Kidney (tissue), 14 donors: ENCODE results near the gene BCL2A1. TPM values are rescaled to one million over a fixed set of nuclear protein-coding genes. Genes with fewer than 3 reads are reported as not detected.
A peak's percentile ranks its signal among the peaks of the same experiment; 100 is the strongest.

ENCODE experiments used
- DNase-seq, 5 donors: peaks; one replicate each; pipeline ENCODE4 v3.0.0-alpha.2; 2013 to 2020
- FAIRE-seq: peaks from 2 replicates; lab custom pipeline; 2012; peaks lifted over from hg19 to GRCh38; lab: Jason Lieb, UNC
- H3K27ac ChIP-seq, 2 donors: one replicate each; pipeline ENCODE4 v1.7.0; 2013; ENCODE audit warnings: low read depth in 2 of 2, low read length in 2 of 2, inconsistent platforms in 1 of 2
- H3K27me3 ChIP-seq: one replicate; pipeline ENCODE4 v1.7.1; 2013; ENCODE audit warnings: low read length, inconsistent platforms; ENCODE audit not compliant: control insufficient read depth, insufficient read depth
- H3K36me3 ChIP-seq, 3 donors: one replicate each; pipeline versions ENCODE4 v1.7.0 to v1.7.1; 2013; ENCODE audit warnings: low read length in 3 of 3, control low read depth in 1 of 3, inconsistent platforms in 1 of 3; ENCODE audit not compliant: insufficient read depth in 3 of 3, control insufficient read depth in 2 of 3
- H3K4me1 ChIP-seq, 3 donors: one replicate each; pipeline versions ENCODE4 v1.7.0 to v1.7.1; 2013; ENCODE audit warnings: low read length in 3 of 3, inconsistent platforms in 1 of 3, low read depth in 1 of 3; ENCODE audit not compliant: control insufficient read depth in 2 of 3, insufficient read depth in 2 of 3
- H3K4me3 ChIP-seq, 3 donors: one replicate each; pipeline versions ENCODE4 v1.7.0 to v1.8.1; 2013; ENCODE audit warnings: low read length in 3 of 3, control low read depth in 1 of 3, inconsistent platforms in 1 of 3
- H3K9ac ChIP-seq, 3 donors: one replicate each; pipeline versions ENCODE4 v1.7.0 to v1.7.1; 2013; ENCODE audit warnings: low read length in 3 of 3, control low read depth in 1 of 3, inconsistent platforms in 1 of 3
- H3K9me3 ChIP-seq, 3 donors: one replicate each; pipeline versions ENCODE4 v1.7.0 to v1.7.1; 2013; ENCODE audit warnings: low read length in 3 of 3, control low read depth in 1 of 3, inconsistent platforms in 1 of 3; ENCODE audit not compliant: control insufficient read depth in 2 of 3, insufficient read depth in 1 of 3
- CTCF ChIP-seq: IDR thresholded peaks from 3 replicates; pipeline ENCODE4 v1.5.1; 2012; ENCODE audit warnings: mild to moderate bottlenecking, moderate library complexity, borderline replicate concordance; ENCODE audit not compliant: insufficient read depth; ENCODE audit errors: extremely low read depth
- intact Hi-C: fragments of 100-400 bp; cut with DNase I; formaldehyde crosslinking; loops from one replicate; pipeline ENCODE4 v1.11.1; 2022
- polyA plus RNA-seq: library from polyadenylated mRNA; stranded (reverse); fragments of 350-450 nt; fragmentation: Illumina TruSeq; extraction: RNeasy Lipid Tissue Mini Kit (QIAGEN cat#74804); gene quantifications from one replicate; pipeline ENCODE4 v1.2.3, GENCODE V29; 2014; ENCODE audit warnings: low read depth, low replicate concordance; ENCODE audit not compliant: insufficient read depth
- total RNA-seq: library from RNA; stranded (reverse); fragmentation: NEBNext Ultra II Directional; extraction: Animal tissue kit (Norgen Biotek cat#: 25700); gene quantifications from one replicate; pipeline ENCODE4 v1.2.1, GENCODE V29; 2021
- donor health status: control.
- donor health status: control.
- donor health status: control.
- donor health status: control.
- donor health status: control.
- donor health status: DM: yes; HTN: yes; CAD: no.
- donor health status: Normal renal cell carcinoma (clear cell type).

BCL2A1 gene
- total and polyA plus RNA-seq, 2 donors from 2014 or later = 0.67 to 2.4 TPM

GRCh38 chr15:79924379-79924778 is 46.6 kb downstream of the BCL2A1 start:
- peak in 2 of 5 donors; percentile 4 to 58 for DNase-seq
- Histone ChIP-seq H3K36me3 (no peaks in the 10 kb centered on the region), H3K9me3 (peaks cover 0 to 12% (median 3%) of the 10 kb centered on the region in 3 donors), H3K4me1 (peaks cover 0 to 2% (median 0%) of the 10 kb centered on the region in 3 donors), H3K27ac (no peak overlapping the region), H3K4me3 (peak overlapping the region in 2 of 3 donors; percentile 62 to 82), H3K27me3 (no peaks in the 10 kb centered on the region), H3K9ac (peak overlapping the region in 1 of 3 donors; percentile 91)
- no peak for FAIRE-seq
- intact Hi-C loops = no loop called here
- no peak for TF ChIP-seq CTCF

GRCh38 chr15:79923515-79924169 is 47.4 kb downstream of the BCL2A1 start:
- FAIRE-seq (no peak), DNase-seq (peak; percentile 98 to 99 (median 98))
- no peak for TF ChIP-seq CTCF
- no peaks in the 10 kb centered on the region for H3K27me3 ChIP-seq
- H3K36me3 ChIP-seq = no peaks in the 10 kb centered on the region
- peak overlapping the region; percentile 62 to 85 (median 82) for H3K4me3 ChIP-seq
- peak overlapping the region; percentile 95 to 97 for H3K27ac ChIP-seq
- H3K9ac ChIP-seq = peak overlapping the region; percentile 57 to 91 (median 80)
- intact Hi-C loops = no loop called here
- peaks cover 0 to 18% (median 3%) of the 10 kb centered on the region in 3 donors for H3K9me3 ChIP-seq
- peaks cover 0 to 2% (median 0%) of the 10 kb centered on the region in 3 donors for H3K4me1 ChIP-seq

- Histone ChIP-seq H3K4me3 (peak overlapping the region; percentile 68 to 85 (median 82)), H3K27me3 (no peaks in the 10 kb centered on the region), H3K36me3 (no peaks in the 10 kb centered on the region), H3K27ac (peak overlapping the region; percentile 95 to 97), H3K4me1 (peaks cover 0 to 2% (median 0%) of the 10 kb centered on the region in 3 donors), H3K9me3 (peaks cover 0 to 18% (median 3%) of the 10 kb centered on the region in 3 donors), H3K9ac (peak overlapping the region; percentile 44 to 91 (median 80))
- DNase-seq (peak in 4 of 5 donors; percentile 79 to 89 (median 85)), FAIRE-seq (no peak)
- intact Hi-C loops = no loop called here
- TF ChIP-seq CTCF = no peak
These were observed 47.9 kb downstream of the BCL2A1 start for GRCh38 chr15:79923079-79923514.
